ENCODE measurements around the gene CTAGE8. TPM values are rescaled to one million over a fixed set of nuclear protein-coding genes. Genes with fewer than 3 reads are reported as not detected.
"Not testable (repeated sequence)": the region's sequence is repeated elsewhere in the genome, so short reads cannot be mapped to it uniquely, and the experiment has no call there.

CTAGE8 gene
- total RNA-seq, 4 donors from 2014 or later: 0.32 to 1.3 (median 0.56) TPM

GRCh38 chr7:144264692-144265091 is 4.4 kb downstream of the CTAGE8 start, which contains the start of gene OR2A7:
Gene OR2A7, minus strand, starts transcription at chr7:144264792. Its CDS starts 5,164 bp downstream, at chr7:144259628.
- not testable (repeated sequence) for DNase-seq (ENCODE audit: low spot score); ATAC-seq (ENCODE audit: low FRiP score)

- ATAC-seq (ENCODE audit: low FRiP score); DNase-seq (ENCODE audit: low spot score): not testable (repeated sequence)
Observed at GRCh38 chr7:144262128-144262527, 7.0 kb downstream of the CTAGE8 start.

- ATAC-seq (ENCODE audit: low FRiP score); DNase-seq (ENCODE audit: low spot score): not testable (repeated sequence)
Observed at GRCh38 chr7:144259067-144259466, 10.0 kb downstream of the CTAGE8 start.

GRCh38 chr7:144256112-144256511 is 13.0 kb downstream of the CTAGE8 start:
- no peak for ATAC-seq (ENCODE audit: low FRiP score)
- DNase-seq (ENCODE audit: low spot score): no peak
- TF ChIP-seq CTCF (IDR thresholded peaks at IDR 0.05): no peak

GRCh38 chr7:144255471-144255897 is 13.6 kb downstream of the CTAGE8 start:
- no peak for TF ChIP-seq CTCF (IDR thresholded peaks at IDR 0.05)
- ATAC-seq (ENCODE audit: low FRiP score): no peak
- no peak for DNase-seq (ENCODE audit: low spot score)

- not testable (repeated sequence) for ATAC-seq (ENCODE audit: low FRiP score); DNase-seq (ENCODE audit: low spot score)
Observed at GRCh38 chr7:144252307-144252706, 16.8 kb downstream of the CTAGE8 start.

- not testable (repeated sequence) for ATAC-seq (ENCODE audit: low FRiP score); DNase-seq (ENCODE audit: low spot score)
Observed at GRCh38 chr7:144247674-144248330, 21.3 kb downstream of the CTAGE8 start.

- not testable (repeated sequence) for ATAC-seq (ENCODE audit: low FRiP score); DNase-seq (ENCODE audit: low spot score)
Observed at GRCh38 chr7:144246967-144247366, 22.1 kb downstream of the CTAGE8 start.

GRCh38 chr7:144245372-144245771 is 23.7 kb downstream of the CTAGE8 start:
- not testable (repeated sequence) for ATAC-seq (ENCODE audit: low FRiP score); DNase-seq (ENCODE audit: low spot score)

- ATAC-seq (ENCODE audit: low FRiP score); DNase-seq (ENCODE audit: low spot score): not testable (repeated sequence)
Observed at GRCh38 chr7:144239365-144239764, 29.7 kb downstream of the CTAGE8 start, which contains the start of gene OR2A42. Gene OR2A42, minus strand, starts transcription at chr7:144239605. Its CDS starts 6,762 bp downstream, at chr7:144232843.

GRCh38 chr7:144238530-144239082 is 30.5 kb downstream of the CTAGE8 start:
- not testable (repeated sequence) for DNase-seq (ENCODE audit: low spot score); ATAC-seq (ENCODE audit: low FRiP score)

GRCh38 chr7:144233039-144233438 is 36.0 kb downstream of the CTAGE8 start:
- ATAC-seq (ENCODE audit: low FRiP score); DNase-seq (ENCODE audit: low spot score): not testable (repeated sequence)

GRCh38 chr7:144231027-144231426 is 38.1 kb downstream of the CTAGE8 start:
- not testable (repeated sequence) for DNase-seq (ENCODE audit: low spot score); ATAC-seq (ENCODE audit: low FRiP score)

- DNase-seq (ENCODE audit: low spot score); ATAC-seq (ENCODE audit: low FRiP score): not testable (repeated sequence)
Observed at GRCh38 chr7:144228810-144229209, 40.3 kb downstream of the CTAGE8 start.

GRCh38 chr7:144226866-144227265 is 42.2 kb downstream of the CTAGE8 start:
- not testable (repeated sequence) for DNase-seq (ENCODE audit: low spot score)

GRCh38 chr7:144223675-144224074 is 45.4 kb downstream of the CTAGE8 start:
- not testable (repeated sequence) for DNase-seq (ENCODE audit: low spot score); ATAC-seq (ENCODE audit: low FRiP score)

More at GRCh38 chr7:144226866-144227265, 42.2 kb downstream of the CTAGE8 start:
- ATAC-seq (ENCODE audit: low FRiP score): not testable (repeated sequence)

GRCh38 chr7:144220531-144220930 is 48.6 kb downstream of the CTAGE8 start:
- not testable (repeated sequence) for DNase-seq (ENCODE audit: low spot score); ATAC-seq (ENCODE audit: low FRiP score)
